Measurements from ENCODE around the gene TRIM68.

Gene TRIM68

GRCh38 chr11:4551346-4551979, 56.6 kb downstream of the TRIM68 start:
- Histone ChIP-seq H3K4me1 (ENCODE audit: control insufficient read depth, insufficient read depth, low read length) (no peaks in the 10 kb centered on the region), H3K9me3 (replicated peaks; ENCODE audit: low read length) (no peaks in the 10 kb centered on the region), H3K27me3 (ENCODE audit: control insufficient read depth, insufficient read depth, low read length) (no peaks in the 10 kb centered on the region), H3K4me2 (ENCODE audit: low read length) (no peak overlapping the region), H3K9ac (ENCODE audit: low read depth, low read length) (no peak overlapping the region), H3K36me3 (ENCODE audit: insufficient read depth, low read length) (no peaks in the 10 kb centered on the region), H3K4me3 (ENCODE audit: low read length) (no peak overlapping the region)

Data from skeletal muscle satellite cell (primary cell).